HG03280 (cell line): Measurements from ENCODE around the gene CRELD2.

Experiments
- ATAC-seq: cut with Tn5 transposase; IDR thresholded peaks from one replicate; pipeline ENCODE4 v1.9.1; 2021; ENCODE audit warnings: mild to moderate bottlenecking, moderate library complexity; ENCODE audit not compliant: unreplicated experiment

The CRELD2 gene

GRCh38 chr22:49910229-49911155 lies 7.9 kb upstream of the CRELD2 start:
- no peak for ATAC-seq

GRCh38 chr22:49911881-49912625 lies 6.4 kb upstream of the CRELD2 start:
- no peak for ATAC-seq

GRCh38 chr22:49913026-49913425 lies 5.4 kb upstream of the CRELD2 start:
- ATAC-seq, result no peak

- no peak for ATAC-seq
Measured at GRCh38 chr22:49913446-49913845, 5.0 kb upstream of the CRELD2 start.

- ATAC-seq, result no peak
Measured at GRCh38 chr22:49914256-49914655, 4.2 kb upstream of the CRELD2 start.

GRCh38 chr22:49915610-49916009 lies 2.8 kb upstream of the CRELD2 start:
- no peak for ATAC-seq

GRCh38 chr22:49916831-49917230 lies 1.6 kb upstream of the CRELD2 start:
- no peak for ATAC-seq

GRCh38 chr22:49918911-49919881 lies 762 bp downstream of the CRELD2 start:
- ATAC-seq, result no peak

- ATAC-seq, result no peak
Measured at GRCh38 chr22:49920859-49921258, 2.4 kb downstream of the CRELD2 start.

GRCh38 chr22:49921508-49922278 lies 3.3 kb downstream of the CRELD2 start:
- no peak for ATAC-seq

GRCh38 chr22:49922484-49922883 lies 4.0 kb downstream of the CRELD2 start:
- no peak for ATAC-seq

GRCh38 chr22:49922926-49923325 lies 4.5 kb downstream of the CRELD2 start:
- ATAC-seq, result no peak

GRCh38 chr22:49923445-49923844 lies 5.0 kb downstream of the CRELD2 start:
- no peak for ATAC-seq

- no peak for ATAC-seq
Measured at GRCh38 chr22:49924113-49924833, 5.8 kb downstream of the CRELD2 start.

- no peak for ATAC-seq
Measured at GRCh38 chr22:49925525-49926128, 7.2 kb downstream of the CRELD2 start.

- ATAC-seq, result no peak
Measured at GRCh38 chr22:49926916-49927315, 8.5 kb downstream of the CRELD2 start.

GRCh38 chr22:49927483-49928184 lies 9.2 kb downstream of the CRELD2 start:
- ATAC-seq, result no peak

- ATAC-seq, result no peak
Measured at GRCh38 chr22:49928185-49928495, 9.7 kb downstream of the CRELD2 start.
